ENCODE results near the gene BANK1. TPM values are rescaled to one million over a fixed set of nuclear protein-coding genes. Genes with fewer than 3 reads are reported as not detected.

The BANK1 gene
- total RNA-seq, 4 donors from 2014 or later = 0.27 to 1.2 (median 0.51) TPM

- Histone ChIP-seq H3K36me3 (no peaks in the 10 kb centered on the region), H3K4me3 (no peak overlapping the region), H3K4me1 (no peaks in the 10 kb centered on the region), H3K27me3 (no peaks in the 10 kb centered on the region), H3K27ac (no peak overlapping the region), H3K9me3 (no peaks in the 10 kb centered on the region)
- intact Hi-C loops (cut with DNase I) = no loop called here
- TF ChIP-seq CTCF (IDR thresholded peaks at IDR 0.05) (no peak), POLR2A (IDR thresholded peaks at IDR 0.05) (no peak)
- DNase-seq = no peak
These were observed 34.0 kb downstream of the BANK1 start for GRCh38 chr4:101824500-101824899.

- H3K4me1 ChIP-seq = no peaks in the 10 kb centered on the region
- no peaks in the 10 kb centered on the region for H3K9me3 ChIP-seq
- H3K36me3 ChIP-seq = no peaks in the 10 kb centered on the region
- H3K27me3 ChIP-seq = no peaks in the 10 kb centered on the region
- no peak overlapping the region for H3K27ac ChIP-seq
- no peak overlapping the region for H3K4me3 ChIP-seq
- no peak for TF ChIP-seq POLR2A (IDR thresholded peaks at IDR 0.05)
- TF ChIP-seq CTCF (IDR thresholded peaks at IDR 0.05) = no peak
- intact Hi-C loops (cut with DNase I) = no loop called here
- DNase-seq = no peak
- WGBS, 2 donors = 80 to 86% methylated on average over 2 of the region's 2 CpGs
These were observed 35.4 kb downstream of the BANK1 start for GRCh38 chr4:101825953-101826352.

GRCh38 chr4:101831816-101832215 lies 41.3 kb downstream of the BANK1 start:
- TF ChIP-seq CTCF (IDR thresholded peaks at IDR 0.05) = no peak
- no peak for TF ChIP-seq POLR2A (IDR thresholded peaks at IDR 0.05)

GRCh38 chr4:101833480-101833879 lies 43.0 kb downstream of the BANK1 start:
- no peak overlapping the region for H3K4me3 ChIP-seq
- TF ChIP-seq CTCF (IDR thresholded peaks at IDR 0.05) (no peak), POLR2A (IDR thresholded peaks at IDR 0.05) (no peak)
- no peaks in the 10 kb centered on the region for H3K9me3 ChIP-seq
- intact Hi-C loops (cut with DNase I) = no loop called here
- H3K27ac ChIP-seq = no peak overlapping the region
- no peaks in the 10 kb centered on the region for H3K36me3 ChIP-seq
- peaks cover 0 to 11% (median 0%) of the 10 kb centered on the region in 3 donors for H3K4me1 ChIP-seq
- no peaks in the 10 kb centered on the region for H3K27me3 ChIP-seq
- WGBS, 2 donors = 63 to 65% methylated on average over 1 of the region's 1 CpG
- DNase-seq = no peak

More at GRCh38 chr4:101831816-101832215, 41.3 kb downstream of the BANK1 start:
- DNase-seq = no peak
- H3K36me3 ChIP-seq = no peaks in the 10 kb centered on the region
- no peak overlapping the region for H3K4me3 ChIP-seq
- no peaks in the 10 kb centered on the region for H3K9me3 ChIP-seq
- intact Hi-C loops (cut with DNase I) = no loop called here
- no peak overlapping the region for H3K27ac ChIP-seq
- H3K4me1 ChIP-seq = peaks cover 0 to 11% (median 0%) of the 10 kb centered on the region in 3 donors
- H3K27me3 ChIP-seq = no peaks in the 10 kb centered on the region

- Histone ChIP-seq H3K9me3 (no peaks in the 10 kb centered on the region), H3K4me3 (no peak overlapping the region), H3K27me3 (no peaks in the 10 kb centered on the region), H3K36me3 (no peaks in the 10 kb centered on the region), H3K27ac (peak overlapping the region in 1 of 4 donors; percentile 22), H3K4me1 (peaks cover 0 to 11% (median 0%) of the 10 kb centered on the region in 3 donors)
- intact Hi-C loops (cut with DNase I) = no loop called here
- TF ChIP-seq POLR2A (IDR thresholded peaks at IDR 0.05) = no peak
- TF ChIP-seq CTCF (IDR thresholded peaks at IDR 0.05) = no peak
- DNase-seq = no peak
- WGBS, 2 donors = 29 to 39% methylated on average over 2 of the region's 2 CpGs
These were observed 44.8 kb downstream of the BANK1 start for GRCh38 chr4:101835121-101835904.
